Measurements from ENCODE around the gene AP3D1. TPM values are rescaled to one million over a fixed set of nuclear protein-coding genes. Genes with fewer than 3 reads are reported as not detected.
A peak's percentile ranks its signal among the peaks of the same experiment; 100 is the strongest.

AP3D1 gene
- total RNA-seq, 1 donor from 2014 or later = 169 TPM

GRCh38 chr19:2150794-2151338 lies 500 bp downstream of the AP3D1 start:
- Mint-ChIP-seq H3K36me3 (ENCODE audit: low read depth, unreplicated experiment) (no peaks in the 10 kb centered on the region), H3K27me3 (ENCODE audit: unreplicated experiment) (peaks cover 7% of the 10 kb centered on the region), H3K4me3 (ENCODE audit: unreplicated experiment) (peak overlapping the region; percentile 95), H3K9me3 (ENCODE audit: unreplicated experiment) (no peaks in the 10 kb centered on the region), H3K4me1 (ENCODE audit: unreplicated experiment) (peaks cover 13% of the 10 kb centered on the region), H3K27ac (ENCODE audit: unreplicated experiment) (no peak overlapping the region)
- DNase-seq (ENCODE audit: low spot score) = no peak
- TF ChIP-seq CTCF (IDR thresholded peaks at IDR 0.05; ENCODE audit: unreplicated experiment) = no peak

GRCh38 chr19:2149980-2150793 lies 1.2 kb downstream of the AP3D1 start:
- Mint-ChIP-seq H3K27ac (ENCODE audit: unreplicated experiment) (peak overlapping the region; percentile 91), H3K27me3 (ENCODE audit: unreplicated experiment) (peaks cover 7% of the 10 kb centered on the region), H3K9me3 (ENCODE audit: unreplicated experiment) (no peaks in the 10 kb centered on the region), H3K4me3 (ENCODE audit: unreplicated experiment) (peak overlapping the region; percentile 95), H3K4me1 (ENCODE audit: unreplicated experiment) (peaks cover 16% of the 10 kb centered on the region), H3K36me3 (ENCODE audit: low read depth, unreplicated experiment) (no peaks in the 10 kb centered on the region)
- DNase-seq (ENCODE audit: low spot score) = peak; percentile 33
- TF ChIP-seq CTCF (IDR thresholded peaks at IDR 0.05; ENCODE audit: unreplicated experiment) = no peak

GRCh38 chr19:2148482-2149135 lies 2.8 kb downstream of the AP3D1 start:
- no peaks in the 10 kb centered on the region for H3K9me3 Mint-ChIP-seq (ENCODE audit: unreplicated experiment)
- no peak for DNase-seq (ENCODE audit: low spot score)
- H3K36me3 Mint-ChIP-seq (ENCODE audit: low read depth, unreplicated experiment) = peaks cover 3% of the 10 kb centered on the region
- TF ChIP-seq CTCF (IDR thresholded peaks at IDR 0.05; ENCODE audit: unreplicated experiment) = no peak
- peaks cover 7% of the 10 kb centered on the region for H3K27me3 Mint-ChIP-seq (ENCODE audit: unreplicated experiment)
- H3K4me3 Mint-ChIP-seq (ENCODE audit: unreplicated experiment) = no peak overlapping the region
- H3K4me1 Mint-ChIP-seq (ENCODE audit: unreplicated experiment) = peaks cover 16% of the 10 kb centered on the region
- H3K27ac Mint-ChIP-seq (ENCODE audit: unreplicated experiment) = no peak overlapping the region

- Mint-ChIP-seq H3K27ac (ENCODE audit: unreplicated experiment) (no peak overlapping the region), H3K4me3 (ENCODE audit: unreplicated experiment) (no peak overlapping the region), H3K9me3 (ENCODE audit: unreplicated experiment) (no peaks in the 10 kb centered on the region), H3K27me3 (ENCODE audit: unreplicated experiment) (peaks cover 4% of the 10 kb centered on the region), H3K36me3 (ENCODE audit: low read depth, unreplicated experiment) (peaks cover 7% of the 10 kb centered on the region), H3K4me1 (ENCODE audit: unreplicated experiment) (peaks cover 16% of the 10 kb centered on the region)
- no peak for DNase-seq (ENCODE audit: low spot score)
- TF ChIP-seq CTCF (IDR thresholded peaks at IDR 0.05; ENCODE audit: unreplicated experiment) = no peak
These were observed 5.5 kb downstream of the AP3D1 start for GRCh38 chr19:2145831-2146241.

GRCh38 chr19:2144190-2144589 lies 7.2 kb downstream of the AP3D1 start:
- no peak overlapping the region for H3K27ac Mint-ChIP-seq (ENCODE audit: unreplicated experiment)
- TF ChIP-seq CTCF (IDR thresholded peaks at IDR 0.05; ENCODE audit: unreplicated experiment) = no peak
- H3K27me3 Mint-ChIP-seq (ENCODE audit: unreplicated experiment) = peaks cover 5% of the 10 kb centered on the region
- H3K36me3 Mint-ChIP-seq (ENCODE audit: low read depth, unreplicated experiment) = peaks cover 12% of the 10 kb centered on the region
- no peak for DNase-seq (ENCODE audit: low spot score)
- H3K4me3 Mint-ChIP-seq (ENCODE audit: unreplicated experiment) = no peak overlapping the region
- H3K9me3 Mint-ChIP-seq (ENCODE audit: unreplicated experiment) = no peaks in the 10 kb centered on the region
- peaks cover 6% of the 10 kb centered on the region for H3K4me1 Mint-ChIP-seq (ENCODE audit: unreplicated experiment)

Measured in endothelial cell (in vitro differentiated cells).